Measurements from ENCODE around the gene LLGL2.

The LLGL2 gene

GRCh38 chr17:75492555-75493168 is 32.8 kb upstream of the LLGL2 start:
- no peak for DNase-seq (ENCODE audit: low read depth, low spot score)

- DNase-seq (ENCODE audit: low read depth, low spot score) = no peak
Observed at GRCh38 chr17:75493476-75494129, 31.9 kb upstream of the LLGL2 start.

DNA sequence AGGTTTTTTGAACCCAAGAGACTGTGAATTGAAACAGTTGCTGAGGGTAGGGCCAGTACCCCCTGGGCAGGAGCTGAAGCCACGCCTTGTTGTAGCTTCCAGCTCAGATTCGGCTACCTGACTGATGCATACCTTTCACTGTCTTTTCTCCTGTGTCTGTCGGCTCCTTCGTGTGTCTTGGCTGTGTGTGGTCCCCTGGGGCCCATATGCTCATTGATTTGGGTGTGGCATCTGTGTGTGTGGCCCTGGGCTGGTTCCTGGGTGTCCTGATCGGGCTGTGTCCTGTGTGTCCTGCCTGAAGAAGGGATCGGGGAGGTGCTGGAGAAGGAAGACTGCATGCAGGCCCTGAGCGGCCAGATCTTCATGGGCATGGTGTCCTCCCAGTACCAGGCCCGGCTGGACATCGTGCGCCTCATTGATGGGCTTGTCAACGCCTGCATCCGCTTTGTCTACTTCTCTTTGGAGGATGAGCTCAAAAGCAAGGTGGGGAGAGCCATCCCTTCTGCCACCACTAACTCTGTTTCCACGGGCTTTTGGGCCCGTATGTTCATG is 31.1 kb upstream of the LLGL2 start:
- DNase-seq (ENCODE audit: low read depth, low spot score) = no peak

DNA sequence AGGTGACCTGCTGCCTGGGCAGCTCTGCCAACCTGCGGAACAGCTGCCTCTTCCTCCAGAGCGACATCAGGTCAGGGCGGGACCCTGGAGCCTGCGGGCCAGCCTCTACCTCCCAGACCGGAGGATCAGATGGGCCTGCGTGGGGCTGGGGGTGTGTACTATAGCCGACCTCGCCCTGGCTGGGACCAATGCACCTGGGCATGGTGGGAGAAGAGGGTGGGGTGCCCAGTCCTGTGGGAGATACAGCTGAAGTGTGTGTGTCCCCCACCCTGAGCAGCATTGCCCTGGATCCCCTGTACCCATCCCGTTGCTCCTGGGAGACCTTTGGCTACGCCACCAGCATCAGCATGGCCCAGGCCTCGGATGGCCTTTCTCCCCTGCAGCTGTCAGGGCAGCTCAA is 29.5 kb upstream of the LLGL2 start:
- DNase-seq (ENCODE audit: low read depth, low spot score) = no peak

DNA sequence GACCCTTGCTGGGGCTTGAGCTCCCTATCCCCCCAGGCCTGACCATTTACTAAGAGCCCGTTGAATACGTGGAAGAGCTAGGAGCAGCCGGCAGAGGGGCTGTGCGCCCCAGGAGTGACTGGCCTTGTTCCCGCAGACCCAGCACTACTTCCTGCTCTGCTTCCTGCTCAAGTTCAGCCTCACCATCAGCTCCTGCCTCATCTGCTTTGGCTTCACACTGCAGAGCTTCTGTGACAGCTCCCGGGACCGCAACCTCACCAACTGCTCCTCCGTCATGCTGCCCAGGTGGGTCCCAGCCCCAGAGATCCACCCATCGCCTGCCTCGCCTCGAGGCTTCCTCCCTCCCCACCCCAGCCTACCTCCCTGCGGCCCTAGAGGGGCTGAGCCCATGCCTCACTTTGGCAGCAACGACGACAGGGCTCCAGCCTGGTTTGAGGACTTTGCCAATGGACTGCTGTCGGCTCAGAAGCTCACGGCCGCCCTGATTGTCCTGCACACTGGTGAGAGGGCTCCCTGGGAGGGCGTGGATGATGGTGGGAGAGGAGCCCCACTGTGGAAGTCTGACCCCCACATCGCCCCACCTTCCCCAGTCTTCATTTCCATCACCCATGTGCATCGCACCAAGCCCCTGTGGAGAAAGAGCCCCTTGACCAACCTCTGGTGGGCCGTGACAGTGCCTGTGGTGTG is 27.3 kb upstream of the LLGL2 start:
- DNase-seq (ENCODE audit: low read depth, low spot score) = no peak

GRCh38 chr17:75498726-75499213 is 26.7 kb upstream of the LLGL2 start:
- DNase-seq (ENCODE audit: low read depth, low spot score) = no peak

GRCh38 chr17:75499313-75500022 is 26.0 kb upstream of the LLGL2 start:
- DNase-seq (ENCODE audit: low read depth, low spot score) = no peak

GRCh38 chr17:75500419-75501216 is 24.9 kb upstream of the LLGL2 start:
- no peak for DNase-seq (ENCODE audit: low read depth, low spot score)

GRCh38 chr17:75501378-75502071 is 24.0 kb upstream of the LLGL2 start:
- no peak for DNase-seq (ENCODE audit: low read depth, low spot score)

DNA sequence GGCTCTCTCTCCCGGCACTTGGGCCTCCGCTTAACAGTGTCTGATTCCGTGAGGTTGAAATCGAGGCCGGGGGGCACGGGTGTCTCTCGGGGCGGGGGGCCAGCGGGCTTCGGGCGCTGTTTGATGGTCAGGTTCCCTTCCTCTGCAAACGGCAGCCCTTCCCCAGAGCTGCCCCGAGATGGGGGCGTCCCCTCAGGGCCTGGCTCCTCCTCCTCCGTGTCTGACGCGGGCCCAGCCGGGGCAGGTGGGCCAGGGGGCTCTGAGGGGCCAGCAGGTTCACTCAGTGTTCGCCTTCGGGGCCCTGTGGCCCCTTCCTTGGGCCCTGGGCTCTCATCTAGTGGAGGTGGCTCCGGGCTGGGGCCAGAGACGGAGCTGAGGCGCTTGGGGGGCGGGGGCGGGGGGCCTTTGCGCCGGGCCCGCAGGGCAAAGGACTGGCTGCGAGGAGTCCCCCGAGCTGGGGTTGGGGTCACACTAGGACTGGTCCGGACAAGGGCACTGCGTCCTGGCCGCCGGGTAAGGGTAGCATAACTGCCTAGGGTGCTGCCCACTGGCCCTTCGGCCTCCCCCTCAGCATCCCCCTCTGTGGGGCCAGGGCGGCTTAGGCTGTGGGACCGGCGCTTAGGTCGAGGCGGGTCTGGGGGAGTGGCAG is 23.3 kb upstream of the LLGL2 start:
- no peak for DNase-seq (ENCODE audit: low read depth, low spot score)

GRCh38 chr17:75502721-75503329 is 22.7 kb upstream of the LLGL2 start:
- no peak for DNase-seq (ENCODE audit: low read depth, low spot score)

DNA sequence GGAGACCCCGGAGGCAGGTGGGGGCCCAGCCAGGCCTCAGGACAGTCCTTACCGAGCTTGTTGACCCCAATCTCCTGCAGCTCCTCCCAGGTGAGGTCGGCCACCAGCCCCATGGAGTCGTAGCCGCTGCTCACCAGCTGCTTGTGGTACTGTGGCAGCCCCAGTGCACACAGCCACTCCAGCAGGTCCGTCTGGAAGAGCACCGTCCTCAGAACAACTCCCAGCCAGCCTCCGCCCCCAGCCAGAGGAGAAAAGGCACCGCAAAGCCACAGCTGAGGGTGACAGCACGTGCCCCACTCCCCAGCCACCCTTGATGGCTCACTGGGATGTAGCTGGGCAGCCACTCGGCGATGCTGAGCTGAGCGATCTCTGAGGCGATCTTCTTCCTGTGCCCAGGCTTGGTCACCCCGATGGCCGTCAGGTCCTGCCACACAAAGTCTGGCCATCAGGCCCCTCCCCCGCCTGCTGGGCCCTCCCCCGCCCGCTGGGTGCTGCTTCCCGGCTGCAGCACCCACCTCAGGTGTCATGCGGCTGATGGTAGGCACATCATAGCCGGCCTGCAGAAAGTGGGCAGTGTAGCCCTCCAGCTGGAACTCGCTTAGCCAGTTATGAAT is 22.1 kb upstream of the LLGL2 start:
- DNase-seq (ENCODE audit: low read depth, low spot score) = no peak

- DNase-seq (ENCODE audit: low read depth, low spot score) = no peak
Observed at GRCh38 chr17:75503976-75504346, 21.5 kb upstream of the LLGL2 start.

GRCh38 chr17:75504347-75505151 is 20.9 kb upstream of the LLGL2 start:
- DNase-seq (ENCODE audit: low read depth, low spot score) = no peak

DNA sequence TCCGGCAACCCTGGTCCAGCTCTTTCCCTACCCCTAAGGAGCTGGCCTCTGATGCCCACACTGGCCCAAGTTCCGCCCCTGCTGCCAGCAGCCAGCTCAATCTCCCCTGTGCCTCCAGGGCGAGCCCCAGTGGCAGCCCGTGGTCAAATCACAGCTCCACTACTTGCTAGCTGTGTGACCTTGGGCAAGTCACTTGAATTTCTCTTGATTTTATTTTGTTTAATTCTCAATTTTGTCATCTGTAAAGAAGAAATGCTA is 20.4 kb upstream of the LLGL2 start:
- no peak for DNase-seq (ENCODE audit: low read depth, low spot score)

GRCh38 chr17:75505640-75506039 is 19.9 kb upstream of the LLGL2 start:
- DNase-seq (ENCODE audit: low read depth, low spot score) = no peak

GRCh38 chr17:75506134-75506533 is 19.4 kb upstream of the LLGL2 start:
- no peak for DNase-seq (ENCODE audit: low read depth, low spot score)

- no peak for DNase-seq (ENCODE audit: low read depth, low spot score)
Observed at GRCh38 chr17:75506888-75507287, 18.6 kb upstream of the LLGL2 start.

Data from smooth muscle cell of the brain vasculature (primary cell).